Lower lobe of right lung (tissue), 2 donors: ENCODE data around the gene SLCO2A1. TPM values are rescaled to one million over a fixed set of nuclear protein-coding genes. Genes with fewer than 3 reads are reported as not detected.

Source experiments
- ATAC-seq, 2 donors: fragments of 200-7000 bp; cut with Tn5 transposase; one replicate each; pipeline ENCODE4 v1.9.1; 2020 to 2022; ENCODE audit warnings: mild to moderate bottlenecking in 2 of 2, moderate library complexity in 2 of 2
- DNase-seq: peaks from one replicate; pipeline ENCODE4 v3.0.0-alpha.2; 2020
- H3K27ac ChIP-seq: fragments of 200-600 bp; one replicate; pipeline ENCODE4 v1.8.0; 2022
- H3K27me3 ChIP-seq: fragments of 200-600 bp; one replicate; pipeline ENCODE4 v1.8.0; 2022; ENCODE audit warnings: low read depth
- H3K36me3 ChIP-seq: fragments of 200-600 bp; one replicate; pipeline ENCODE4 v1.8.0; 2022; ENCODE audit warnings: mild to moderate bottlenecking
- H3K4me1 ChIP-seq: fragments of 200-600 bp; one replicate; pipeline ENCODE4 v1.8.0; 2022
- H3K4me3 ChIP-seq: fragments of 200-600 bp; one replicate; pipeline ENCODE4 v1.8.0; 2022; ENCODE audit warnings: mild to moderate bottlenecking
- H3K9me3 ChIP-seq: fragments of 200-600 bp; one replicate; pipeline ENCODE4 v1.8.0; 2022
- intact Hi-C: fragments of 100-400 bp; cut with DNase I; formaldehyde crosslinking; loops from one replicate; pipeline ENCODE4 v1.11.0; 2022
- total RNA-seq: library from RNA; stranded (reverse); fragmentation: NEBNext Ultra II Directional; extraction: Animal tissue kit (Norgen Biotek cat#: 25700); gene quantifications from one replicate; pipeline ENCODE4 v1.2.1, GENCODE V29; 2021
- TF ChIP-seq, protein P1 (sequence below): fragments of 200-600 bp; IDR thresholded peaks from one replicate; pipeline ENCODE4 v1.8.0; 2022; ENCODE audit warnings: antibody characterized with exemption, mild to moderate bottlenecking
- donor health status: DM: no; HTN: yes; CAD: no; lungs with severe emphysema.

Gene SLCO2A1
- total RNA-seq, 1 donor from 2014 or later: 204 TPM

DNA sequence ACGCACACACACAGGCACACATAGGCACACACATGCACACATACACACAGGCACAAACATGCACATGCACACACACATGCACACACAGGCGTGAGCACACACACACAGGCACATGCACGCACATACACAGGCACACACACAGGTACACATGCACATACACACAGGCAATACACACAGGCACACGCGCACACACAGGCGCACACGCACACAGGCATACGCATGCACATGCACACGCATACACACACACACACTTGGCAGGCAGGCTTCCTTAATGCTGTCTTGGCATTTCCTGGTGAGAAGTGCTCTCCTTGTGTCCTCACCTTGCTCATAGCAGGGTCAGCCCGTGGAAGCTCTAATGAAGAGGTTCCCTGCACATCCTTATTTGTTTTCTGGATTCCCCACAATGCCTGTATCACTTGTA is 8.4 kb upstream of the SLCO2A1 start:
- intact Hi-C loops: no loop called here
- no peak for DNase-seq
- TF ChIP-seq, protein P1, sequence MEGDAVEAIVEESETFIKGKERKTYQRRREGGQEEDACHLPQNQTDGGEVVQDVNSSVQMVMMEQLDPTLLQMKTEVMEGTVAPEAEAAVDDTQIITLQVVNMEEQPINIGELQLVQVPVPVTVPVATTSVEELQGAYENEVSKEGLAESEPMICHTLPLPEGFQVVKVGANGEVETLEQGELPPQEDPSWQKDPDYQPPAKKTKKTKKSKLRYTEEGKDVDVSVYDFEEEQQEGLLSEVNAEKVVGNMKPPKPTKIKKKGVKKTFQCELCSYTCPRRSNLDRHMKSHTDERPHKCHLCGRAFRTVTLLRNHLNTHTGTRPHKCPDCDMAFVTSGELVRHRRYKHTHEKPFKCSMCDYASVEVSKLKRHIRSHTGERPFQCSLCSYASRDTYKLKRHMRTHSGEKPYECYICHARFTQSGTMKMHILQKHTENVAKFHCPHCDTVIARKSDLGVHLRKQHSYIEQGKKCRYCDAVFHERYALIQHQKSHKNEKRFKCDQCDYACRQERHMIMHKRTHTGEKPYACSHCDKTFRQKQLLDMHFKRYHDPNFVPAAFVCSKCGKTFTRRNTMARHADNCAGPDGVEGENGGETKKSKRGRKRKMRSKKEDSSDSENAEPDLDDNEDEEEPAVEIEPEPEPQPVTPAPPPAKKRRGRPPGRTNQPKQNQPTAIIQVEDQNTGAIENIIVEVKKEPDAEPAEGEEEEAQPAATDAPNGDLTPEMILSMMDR: no peak
- Histone ChIP-seq H3K27ac (no peak overlapping the region), H3K4me3 (no peak overlapping the region), H3K9me3 (no peaks in the 10 kb centered on the region), H3K4me1 (peaks cover 9% of the 10 kb centered on the region), H3K27me3 (no peaks in the 10 kb centered on the region), H3K36me3 (no peaks in the 10 kb centered on the region)
- peak in 1 of 2 donors; percentile 8 for ATAC-seq

GRCh38 chr3:134037168-134037567 is 7.4 kb upstream of the SLCO2A1 start:
- no peak for ATAC-seq
- H3K9me3 ChIP-seq: no peaks in the 10 kb centered on the region
- TF ChIP-seq, protein P1: no peak
- H3K27ac ChIP-seq: no peak overlapping the region
- no peaks in the 10 kb centered on the region for H3K36me3 ChIP-seq
- H3K4me1 ChIP-seq: peaks cover 9% of the 10 kb centered on the region
- no peaks in the 10 kb centered on the region for H3K27me3 ChIP-seq
- no peak for DNase-seq
- no peak overlapping the region for H3K4me3 ChIP-seq
- intact Hi-C loops: no loop called here

DNA sequence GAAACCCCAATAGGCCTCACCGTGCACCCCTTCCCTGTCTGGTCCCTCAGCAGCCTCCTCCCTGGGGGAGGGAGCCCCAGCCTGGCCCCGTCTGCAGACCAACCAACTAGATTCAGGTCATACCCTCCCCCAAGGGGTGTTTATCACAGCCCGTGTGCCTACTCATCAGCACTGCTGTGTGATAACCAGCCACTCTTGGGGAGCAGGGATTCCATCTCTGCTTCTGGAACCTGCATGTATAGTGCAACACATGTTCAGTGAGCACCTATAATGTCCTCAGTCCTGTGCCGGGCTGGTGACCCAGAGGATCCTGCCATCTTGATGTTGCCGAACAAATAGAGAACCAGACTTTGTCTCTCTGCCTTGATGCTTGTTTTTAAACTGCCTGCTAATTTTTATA is 6.6 kb upstream of the SLCO2A1 start:
- no peak for ATAC-seq
- H3K4me3 ChIP-seq: no peak overlapping the region
- H3K9me3 ChIP-seq: no peaks in the 10 kb centered on the region
- intact Hi-C loops: no loop called here
- no peaks in the 10 kb centered on the region for H3K36me3 ChIP-seq
- no peaks in the 10 kb centered on the region for H3K27me3 ChIP-seq
- H3K27ac ChIP-seq: no peak overlapping the region
- TF ChIP-seq, protein P1: no peak
- peaks cover 9% of the 10 kb centered on the region for H3K4me1 ChIP-seq
- DNase-seq: no peak

GRCh38 chr3:134035836-134036235 is 6.1 kb upstream of the SLCO2A1 start:
- intact Hi-C loops: no loop called here
- DNase-seq (no peak), ATAC-seq (no peak)
- H3K27ac ChIP-seq: no peak overlapping the region
- H3K4me3 ChIP-seq: no peak overlapping the region
- TF ChIP-seq, protein P1: no peak
- no peaks in the 10 kb centered on the region for H3K27me3 ChIP-seq
- no peaks in the 10 kb centered on the region for H3K9me3 ChIP-seq
- peaks cover 9% of the 10 kb centered on the region for H3K4me1 ChIP-seq
- no peaks in the 10 kb centered on the region for H3K36me3 ChIP-seq

DNA sequence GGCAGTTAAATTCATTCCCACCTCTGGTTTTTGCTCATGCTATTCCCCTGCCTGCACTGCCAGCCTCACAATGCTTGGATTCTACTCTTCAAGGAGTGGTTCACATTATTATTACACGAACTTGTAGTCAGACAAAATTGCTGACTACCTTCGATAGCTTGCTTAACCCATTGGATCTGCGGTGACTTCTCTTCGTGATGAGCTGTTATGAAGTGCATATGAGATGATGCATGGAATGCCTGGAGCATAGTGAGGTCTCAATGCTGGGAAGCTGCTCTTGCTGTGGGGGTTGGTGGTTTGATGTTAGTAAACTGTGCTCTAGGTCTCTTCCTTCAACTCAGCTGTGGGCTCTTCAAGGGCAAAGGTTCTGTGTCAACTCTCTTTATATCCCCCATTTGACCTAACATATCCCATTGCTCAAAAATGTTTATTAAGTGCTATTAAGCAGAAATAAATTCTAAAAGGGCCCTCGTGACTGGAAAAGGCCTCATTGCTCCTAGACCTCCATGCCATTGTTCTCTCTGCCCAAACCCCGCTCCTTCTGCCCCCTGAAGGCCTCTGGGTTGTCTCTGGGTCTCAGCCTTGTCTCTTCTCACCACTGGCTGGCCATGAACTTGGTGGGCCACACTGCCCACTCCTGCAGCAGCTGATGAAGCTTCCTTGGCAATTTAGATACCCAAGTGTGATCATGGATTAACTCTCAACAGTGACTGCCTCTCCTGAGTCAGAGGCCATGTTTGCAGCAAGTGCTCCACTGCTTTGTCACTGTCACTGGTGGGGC is 4.5 kb upstream of the SLCO2A1 start:
- TF ChIP-seq, protein P1: no peak
- no peak overlapping the region for H3K27ac ChIP-seq
- intact Hi-C loops: no loop called here
- H3K36me3 ChIP-seq: no peaks in the 10 kb centered on the region
- H3K4me1 ChIP-seq: peaks cover 8% of the 10 kb centered on the region
- no peak for ATAC-seq
- no peaks in the 10 kb centered on the region for H3K9me3 ChIP-seq
- no peak overlapping the region for H3K4me3 ChIP-seq
- no peak for DNase-seq
- no peaks in the 10 kb centered on the region for H3K27me3 ChIP-seq
